HG02623 (cell line): ENCODE results near the gene ATXN7L2.
A peak's percentile ranks its signal among the peaks of the same experiment; 100 is the strongest.

Source experiments
- ATAC-seq: cut with Tn5 transposase; IDR thresholded peaks from one replicate; pipeline ENCODE4 v1.9.1; 2021; ENCODE audit warnings: moderate library complexity; ENCODE audit not compliant: unreplicated experiment

ATXN7L2 gene

DNA sequence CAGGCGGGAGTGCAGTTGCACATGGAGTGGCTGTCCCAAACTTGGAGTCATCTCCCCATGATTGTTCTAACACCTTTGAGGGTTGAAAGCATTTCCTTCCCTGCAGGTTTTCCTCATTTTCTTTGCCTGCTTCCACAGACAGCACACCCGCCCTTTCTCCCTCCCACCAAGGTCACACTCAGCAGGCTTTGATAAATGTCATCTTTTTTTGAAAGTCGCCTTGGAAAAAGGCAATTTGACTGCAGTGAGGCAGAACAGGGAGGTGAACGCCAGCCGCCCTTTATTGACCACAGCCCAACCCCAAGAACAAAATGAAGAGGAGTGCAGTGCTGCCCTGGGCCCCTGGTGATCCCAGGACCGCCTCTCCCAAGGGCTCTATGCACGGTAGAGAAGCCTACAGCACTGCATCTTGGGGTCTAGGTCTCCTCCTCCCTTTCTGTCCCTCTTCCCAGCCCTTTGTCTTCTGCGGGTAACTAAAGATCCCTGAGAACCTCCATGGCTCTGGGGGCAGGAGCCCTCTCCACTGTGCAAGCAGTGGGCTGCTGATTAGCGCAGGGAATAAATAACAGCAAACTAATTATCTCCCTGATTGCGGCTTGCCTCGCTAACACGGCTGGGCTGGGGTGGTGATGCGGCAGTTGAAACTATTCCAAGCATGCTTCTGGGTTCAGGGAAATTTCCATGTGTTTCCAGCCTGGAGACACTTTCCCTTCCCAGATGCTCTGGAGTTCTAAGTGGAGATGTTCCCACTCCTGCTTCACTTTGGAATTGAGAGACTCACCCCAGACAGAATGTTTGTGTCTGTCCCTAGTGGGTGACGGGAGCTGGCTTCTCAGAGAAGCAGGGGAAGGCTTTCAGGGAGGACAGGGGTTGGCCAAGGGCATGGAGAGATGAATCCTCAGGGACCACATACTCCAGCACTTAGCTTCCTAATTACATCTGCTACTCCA lies 37.6 kb downstream of the ATXN7L2 start:
- no peak for ATAC-seq

DNA sequence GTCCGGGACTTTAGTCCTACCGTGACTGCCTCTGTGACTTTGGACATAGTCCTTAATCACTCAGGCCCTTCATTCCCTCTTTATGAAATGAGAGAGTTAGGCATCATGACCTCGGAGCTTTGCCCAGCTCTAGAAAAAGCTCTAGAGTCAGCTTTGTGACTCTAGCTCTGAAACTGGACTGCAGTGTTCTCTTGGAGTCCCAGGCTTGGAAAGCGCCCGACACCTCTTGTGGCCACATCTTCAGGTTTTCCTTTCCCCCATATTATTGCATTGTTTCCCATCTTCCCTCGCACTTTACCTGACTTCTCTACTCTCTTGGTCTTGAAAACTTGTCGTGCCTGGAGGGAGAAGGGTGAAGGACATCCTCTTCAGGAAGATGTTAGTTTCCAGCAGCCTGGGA lies 38.3 kb downstream of the ATXN7L2 start:
- no peak for ATAC-seq

DNA sequence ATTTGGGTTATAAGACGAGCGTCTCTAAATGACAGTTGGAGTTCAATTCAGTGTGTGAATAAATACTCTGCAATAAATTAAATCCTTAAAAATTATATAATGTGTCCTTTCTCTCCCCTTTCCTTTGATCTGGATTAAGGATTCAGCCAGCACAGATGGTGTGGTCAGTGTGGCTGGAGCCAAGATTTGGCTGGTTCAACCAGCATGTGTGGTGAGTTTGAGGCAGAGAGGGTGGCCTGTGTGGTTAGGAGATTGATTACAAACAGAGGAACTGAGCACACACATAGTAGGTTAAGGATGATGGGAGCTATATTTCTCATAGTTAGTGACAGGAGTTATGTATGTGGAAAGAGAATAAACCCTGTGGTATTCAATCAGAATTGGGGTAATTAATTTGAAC lies 40.0 kb downstream of the ATXN7L2 start:
- no peak for ATAC-seq

DNA sequence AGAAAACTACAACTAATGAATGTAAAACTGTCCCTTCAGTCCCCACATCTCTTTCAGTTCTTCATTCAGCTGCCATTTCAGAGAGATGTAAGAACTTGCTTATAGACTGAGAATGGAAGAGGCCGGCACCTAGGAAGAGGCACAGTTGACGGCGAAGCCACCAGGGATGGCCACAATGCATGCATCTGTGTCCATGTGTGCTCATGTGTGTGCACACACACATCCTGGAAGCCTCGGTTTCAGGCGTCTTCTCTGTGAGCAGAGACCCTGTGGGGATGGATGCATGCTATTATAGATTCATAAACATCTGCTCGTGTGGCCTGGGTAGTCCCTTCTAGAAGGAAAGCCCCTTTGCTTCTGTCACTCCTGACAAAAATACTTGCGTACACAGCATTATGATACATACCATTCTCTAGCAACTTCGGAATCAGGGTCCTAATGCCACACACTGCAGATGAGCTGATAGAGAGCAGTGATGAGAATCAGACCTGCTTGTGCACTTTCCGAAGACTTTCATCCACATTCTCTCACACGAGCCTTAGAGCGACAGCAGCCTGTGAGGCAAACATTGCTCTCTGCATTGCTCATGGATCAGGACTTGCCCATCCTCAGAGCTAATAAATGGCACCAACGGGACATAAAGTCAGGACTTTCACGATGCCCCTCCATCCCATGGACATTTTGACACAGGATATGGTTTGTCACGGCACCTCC lies 43.5 kb downstream of the ATXN7L2 start:
- peak; percentile 63 for ATAC-seq

DNA sequence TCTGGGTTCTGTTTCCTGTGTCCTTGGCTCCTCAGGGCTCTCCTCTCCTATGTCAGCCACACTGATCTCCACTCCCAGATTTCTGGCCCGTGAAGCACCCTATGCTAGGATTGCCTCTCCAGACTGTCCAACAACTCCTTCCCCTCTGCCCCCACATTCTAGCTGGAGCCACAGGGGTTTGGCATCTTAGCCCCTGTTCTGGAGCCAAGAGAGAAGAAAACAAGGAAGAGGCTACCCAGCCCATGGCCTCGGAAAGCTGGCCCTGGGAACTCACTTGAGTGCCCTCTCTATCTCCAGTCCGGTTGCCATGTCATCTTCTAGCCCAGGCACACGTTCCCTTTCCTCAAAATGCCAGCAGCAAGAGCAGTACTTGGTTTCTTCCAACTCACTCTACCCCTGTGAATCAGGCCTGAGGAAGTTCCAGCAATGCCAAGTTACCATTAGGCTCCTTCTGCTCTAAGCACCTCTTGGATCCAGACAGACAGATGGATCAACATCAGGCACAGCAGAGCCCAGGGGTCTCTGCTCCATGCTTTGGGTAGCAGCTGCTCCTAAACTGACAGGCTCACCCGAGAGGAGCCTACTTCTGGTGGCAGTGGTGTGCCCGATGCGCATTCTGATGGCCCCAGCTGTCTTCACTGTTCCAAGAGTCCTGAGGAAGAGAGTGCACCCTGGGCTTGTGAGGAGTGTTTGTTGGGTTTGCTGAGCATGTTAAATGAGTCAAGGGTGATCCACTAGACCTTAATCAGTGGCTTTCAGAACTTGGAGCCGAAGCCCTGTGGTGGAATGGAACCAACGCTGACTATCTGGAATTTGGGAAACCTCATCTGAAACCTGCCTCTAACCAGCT lies 44.4 kb downstream of the ATXN7L2 start:
- ATAC-seq = no peak

DNA sequence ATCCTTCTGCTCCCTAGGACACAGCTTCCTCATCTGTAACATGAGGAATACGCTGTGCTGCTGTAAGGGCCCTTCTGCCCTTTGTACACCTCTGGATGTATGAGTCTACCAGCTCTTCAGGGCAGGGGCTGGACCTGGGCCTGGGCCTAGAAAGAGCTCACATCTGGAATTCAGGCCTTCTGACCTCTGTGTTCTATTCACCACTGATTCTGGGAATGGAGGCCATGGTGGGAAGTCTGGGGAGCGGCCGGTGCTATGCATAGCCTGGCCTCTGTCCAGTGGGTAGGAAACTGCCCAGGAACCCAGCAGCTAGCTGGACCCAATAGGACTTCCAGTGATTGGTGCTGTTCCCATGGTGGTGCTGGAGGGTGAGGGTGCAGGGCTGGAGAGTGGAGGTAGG lies 45.0 kb downstream of the ATXN7L2 start:
- no peak for ATAC-seq

DNA sequence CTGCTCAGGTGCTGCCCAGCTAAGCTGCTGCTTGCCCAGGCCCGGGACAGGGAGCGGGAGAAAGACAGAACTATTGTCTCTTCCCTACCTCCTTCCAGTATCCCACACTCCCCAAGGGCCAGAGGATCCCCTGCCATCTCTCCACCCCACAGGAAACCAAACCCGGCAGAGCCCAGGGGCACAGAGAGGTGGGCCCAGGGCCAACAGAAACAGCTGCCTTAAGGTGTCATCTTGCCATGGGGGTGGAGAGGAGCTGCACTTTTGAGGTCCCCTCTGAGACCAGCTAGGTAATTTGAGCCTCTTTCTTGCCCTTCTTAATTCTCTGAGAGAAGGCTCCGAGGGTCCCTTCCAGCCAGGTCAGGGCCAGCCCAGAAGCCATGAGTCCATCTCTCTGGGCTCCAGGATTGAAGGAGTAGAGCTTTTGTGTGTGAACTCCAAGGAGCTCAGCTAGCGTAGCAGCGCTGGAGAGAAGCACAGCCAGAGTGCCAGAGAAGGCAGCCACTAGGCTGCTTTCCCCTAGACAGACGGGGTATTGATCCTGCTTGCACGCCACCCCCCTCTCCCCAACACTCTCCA lies 46.3 kb downstream of the ATXN7L2 start:
- ATAC-seq = no peak

DNA sequence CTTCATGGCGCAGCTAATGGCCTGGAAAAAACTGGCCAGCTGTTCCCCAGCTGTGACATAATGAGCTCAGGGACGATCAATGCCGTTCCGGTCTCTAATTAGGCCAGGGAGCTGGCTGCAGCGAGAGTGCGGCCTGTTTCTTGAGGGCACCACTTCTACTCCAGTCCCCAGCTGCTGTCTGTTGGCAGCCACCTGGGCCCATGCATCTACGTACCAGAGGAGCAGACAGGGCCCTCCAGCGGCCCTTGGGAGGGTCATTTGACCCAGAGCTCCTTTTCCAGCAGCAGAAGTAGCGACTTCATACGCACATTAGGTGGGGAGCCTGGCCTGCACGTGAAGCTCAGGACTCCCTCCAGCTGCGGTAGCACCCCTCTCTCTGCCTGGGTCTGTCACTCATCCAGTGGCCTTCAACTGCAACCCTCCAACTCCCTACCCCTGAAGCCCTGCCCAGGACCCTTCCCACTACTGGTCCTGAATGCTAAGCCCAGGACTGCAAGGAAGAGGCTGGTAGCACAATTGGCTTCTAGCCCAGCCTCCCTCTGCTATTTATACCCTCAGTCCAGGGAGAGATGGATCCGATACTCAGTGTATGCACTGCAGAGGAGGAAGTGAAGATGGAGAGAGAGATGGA lies 46.9 kb downstream of the ATXN7L2 start:
- ATAC-seq = no peak

DNA sequence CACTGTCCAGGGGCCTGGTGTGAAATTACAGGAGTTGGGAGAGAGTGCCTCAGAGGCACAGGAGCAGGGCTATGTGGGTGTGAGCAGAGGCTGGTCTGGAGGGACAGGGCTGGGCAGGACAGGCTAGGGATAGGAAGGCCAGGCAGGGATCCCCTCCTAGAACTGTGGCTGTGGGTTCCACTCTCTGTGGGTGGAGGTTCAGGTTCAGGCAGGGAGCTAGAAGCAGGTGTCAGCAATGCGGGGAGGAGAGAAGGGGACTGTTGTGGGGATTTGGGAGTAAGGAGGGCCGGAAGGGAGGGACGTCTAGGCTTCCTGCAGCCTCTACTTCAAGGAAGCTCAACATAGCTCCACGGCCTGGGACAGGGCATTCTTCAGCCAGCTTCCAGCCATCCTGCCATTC lies 47.7 kb downstream of the ATXN7L2 start:
- ATAC-seq = no peak

DNA sequence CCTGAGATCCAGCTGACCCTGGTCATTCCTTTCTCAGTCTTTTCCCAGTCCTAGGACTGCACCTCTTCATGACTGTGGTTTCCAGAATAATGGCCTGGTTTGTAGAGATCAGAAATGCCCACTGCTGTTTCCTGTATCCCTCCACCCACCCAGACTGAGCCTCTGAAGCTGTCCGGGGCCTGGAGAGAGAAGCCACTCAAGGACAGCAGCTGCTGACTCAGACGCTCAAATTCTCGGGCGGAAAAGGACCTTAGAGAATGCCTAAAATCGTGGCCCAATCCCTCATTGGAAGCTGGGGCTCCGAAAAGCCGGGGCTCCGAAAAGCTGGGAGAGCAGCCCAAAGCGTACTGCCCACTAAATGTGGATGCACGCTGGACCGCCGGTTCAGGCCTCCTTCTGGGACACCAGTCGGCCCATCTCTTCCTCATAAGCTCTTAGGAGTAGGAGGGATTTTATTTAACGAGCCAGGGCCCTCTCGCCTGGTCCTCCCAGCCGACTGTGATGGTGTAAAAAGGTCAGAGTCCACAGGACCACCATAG lies 48.2 kb downstream of the ATXN7L2 start:
- no peak for ATAC-seq

DNA sequence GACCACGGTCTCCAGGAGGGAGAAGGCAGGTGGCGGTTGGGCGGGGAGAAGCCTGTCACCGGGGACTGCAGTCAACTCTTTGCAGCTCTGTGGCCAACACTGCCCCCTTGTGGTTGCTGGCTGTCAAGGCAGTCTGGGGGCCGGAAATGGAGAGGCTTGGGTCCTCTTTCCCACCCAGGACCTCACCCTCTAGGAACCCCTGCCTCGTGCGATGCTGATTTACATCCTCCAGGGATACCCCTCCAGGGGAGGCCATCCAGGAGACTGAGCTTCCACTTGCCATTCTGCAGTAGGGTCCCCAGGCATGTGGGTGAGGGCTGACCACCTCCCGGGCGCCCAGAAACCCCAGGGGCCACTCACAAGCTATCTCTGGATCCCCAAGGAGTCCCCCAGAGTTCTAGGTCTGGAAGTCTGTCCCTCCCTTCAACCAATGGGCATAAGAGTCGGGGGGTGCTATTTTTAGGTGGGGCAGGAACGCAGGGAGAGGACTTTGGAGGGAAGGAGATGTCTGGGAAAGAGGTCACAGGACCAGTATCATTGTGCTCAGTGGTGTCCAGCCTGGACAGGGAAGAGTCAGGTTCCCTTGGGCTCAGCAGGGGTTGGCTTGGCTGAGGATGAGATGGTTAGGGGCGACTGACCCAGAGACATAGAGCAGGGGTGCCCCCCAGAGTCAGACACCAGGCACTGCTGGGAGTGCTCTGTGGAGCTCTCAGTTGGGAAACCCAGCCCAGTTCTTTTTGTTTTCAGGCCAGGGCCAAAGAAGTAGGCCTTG lies 48.8 kb downstream of the ATXN7L2 start:
- ATAC-seq = peak; percentile 79

DNA sequence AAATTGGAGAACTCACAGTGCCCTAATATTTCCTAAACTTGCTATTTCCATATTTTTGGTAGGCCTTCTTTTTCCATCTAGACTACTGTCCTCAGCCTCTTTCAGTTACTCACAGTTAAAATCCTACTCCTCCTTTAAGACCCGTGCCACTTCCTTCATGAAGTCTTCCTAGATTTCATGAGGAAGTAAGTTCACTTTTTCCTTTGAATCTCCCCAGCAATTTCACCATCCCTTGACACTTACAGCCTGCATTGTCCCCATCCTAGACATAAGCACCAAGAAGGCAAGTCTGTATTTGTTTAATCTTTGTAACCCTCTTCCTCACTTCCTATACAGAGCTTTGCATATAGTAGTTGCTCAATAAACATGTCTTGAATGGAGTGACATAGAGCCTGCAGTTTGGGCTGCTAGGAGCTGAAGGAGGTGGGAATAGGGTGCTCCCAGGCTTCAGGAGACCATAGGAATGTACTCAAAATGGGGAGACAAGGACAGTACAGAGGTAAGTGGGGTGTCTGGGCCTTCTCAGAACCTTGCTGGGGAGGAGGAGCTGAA lies 50.7 kb downstream of the ATXN7L2 start:
- ATAC-seq = no peak

DNA sequence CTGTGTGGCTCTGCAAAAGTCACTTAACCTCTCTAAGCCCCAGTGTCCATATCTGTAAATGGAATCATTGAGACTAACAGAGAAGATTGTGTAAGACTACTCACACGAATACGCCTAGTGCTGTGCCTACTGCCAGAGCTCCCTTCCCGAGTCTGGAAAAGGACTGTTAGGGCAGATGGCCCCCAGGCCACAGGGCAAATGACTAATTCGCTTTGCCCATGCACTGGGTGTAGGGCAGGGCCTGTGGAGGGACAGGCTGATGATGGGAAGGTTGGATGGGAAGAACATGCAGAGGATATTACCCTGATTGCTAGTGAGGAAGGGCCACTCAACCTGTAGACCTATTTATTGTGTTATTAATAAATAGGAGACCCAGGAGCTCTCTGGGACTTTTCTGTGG lies 51.8 kb downstream of the ATXN7L2 start:
- ATAC-seq = no peak

DNA sequence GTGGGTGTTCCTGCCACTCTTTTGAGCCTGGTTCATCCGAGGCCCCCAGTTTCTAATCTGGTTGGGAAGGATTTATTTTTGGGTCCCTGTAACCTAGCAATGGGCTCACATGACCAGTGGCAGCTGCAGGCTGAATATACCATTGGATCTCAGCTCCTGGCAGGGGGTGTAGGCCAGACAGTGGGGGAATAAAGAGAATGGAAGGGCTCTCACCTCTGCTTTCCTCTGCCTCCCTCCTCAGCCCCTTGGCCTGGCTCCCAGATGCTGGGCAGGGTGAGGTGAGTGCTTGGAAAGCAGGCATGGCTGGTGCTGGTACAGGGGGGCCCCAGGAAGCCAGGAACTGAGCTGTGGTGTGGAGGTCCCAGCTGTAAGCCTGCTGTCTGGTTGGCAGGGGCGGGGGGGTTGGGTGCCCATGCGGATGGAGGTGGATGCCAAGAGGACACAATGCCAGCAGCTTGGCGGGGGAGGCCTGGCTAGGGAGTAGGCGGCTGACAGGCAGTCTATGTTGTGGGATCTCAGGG lies 52.3 kb downstream of the ATXN7L2 start:
- ATAC-seq = no peak

DNA sequence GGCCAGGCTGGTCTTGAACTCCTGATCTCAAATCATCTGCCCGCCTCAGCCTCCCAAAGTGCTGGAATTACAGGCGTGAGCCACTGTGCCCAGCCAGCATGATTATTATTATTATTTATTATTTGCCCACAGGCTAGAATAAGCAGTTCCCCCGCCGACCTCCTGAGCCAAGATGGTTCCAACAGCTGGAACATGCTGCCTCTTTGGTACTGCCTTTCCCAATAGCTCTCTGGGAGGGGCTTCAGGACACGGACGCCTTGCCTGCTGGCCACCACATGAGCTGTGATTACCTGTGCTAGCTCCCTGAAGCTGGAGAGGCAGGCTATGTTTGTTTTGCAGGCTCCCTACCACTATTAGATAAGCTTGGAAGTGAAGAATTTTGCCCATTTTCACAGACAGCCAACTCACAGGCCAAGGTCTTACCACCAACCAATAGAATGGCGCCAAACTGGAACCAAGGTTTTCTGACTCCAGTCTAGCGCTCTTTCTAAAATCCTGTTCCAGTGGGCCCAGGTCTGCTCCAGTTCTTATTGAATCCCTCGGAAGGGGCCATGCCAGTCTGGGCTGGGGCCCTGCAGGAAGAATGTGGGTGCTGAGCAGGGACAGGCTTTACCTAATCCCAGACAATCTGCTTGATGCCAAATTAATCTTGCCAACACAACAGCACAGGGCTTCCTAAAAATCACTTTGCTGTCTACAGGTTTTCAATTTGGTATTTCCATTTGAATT lies 53.9 kb downstream of the ATXN7L2 start:
- ATAC-seq = no peak

DNA sequence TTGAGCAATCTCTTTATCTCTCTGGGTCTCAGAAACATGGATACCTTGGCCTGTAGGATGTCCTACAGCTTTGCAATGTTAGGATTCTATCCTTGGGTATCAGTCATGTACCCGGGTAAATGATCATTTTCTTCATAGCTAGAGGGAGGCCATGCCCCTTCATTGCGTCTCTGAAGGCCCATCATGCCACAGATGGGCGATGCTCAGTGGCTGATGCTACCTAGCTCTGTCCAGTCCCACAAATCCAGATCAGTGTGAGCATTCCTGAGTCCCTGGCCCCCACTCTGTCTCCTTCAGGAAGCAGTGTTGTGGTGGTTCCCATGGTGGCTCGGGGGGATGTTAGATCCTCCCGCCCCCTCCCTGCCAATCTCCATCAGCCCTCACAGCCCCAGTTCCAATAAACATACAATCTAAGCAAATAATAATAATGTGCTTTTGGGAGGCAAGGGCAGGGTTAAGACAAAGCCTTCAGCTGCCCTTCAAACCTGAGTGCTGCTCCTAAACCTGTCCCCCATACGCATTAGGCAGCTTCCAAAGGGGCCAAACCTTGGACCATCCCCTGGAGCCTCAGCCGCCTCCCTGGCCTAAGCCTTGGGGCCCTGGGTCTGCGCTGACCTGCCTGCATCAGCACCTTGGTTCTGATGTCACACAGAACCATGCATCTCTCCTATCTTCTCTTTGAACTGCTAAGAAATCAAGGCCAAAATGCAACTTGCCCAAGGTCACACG lies 55.3 kb downstream of the ATXN7L2 start:
- no peak for ATAC-seq

DNA sequence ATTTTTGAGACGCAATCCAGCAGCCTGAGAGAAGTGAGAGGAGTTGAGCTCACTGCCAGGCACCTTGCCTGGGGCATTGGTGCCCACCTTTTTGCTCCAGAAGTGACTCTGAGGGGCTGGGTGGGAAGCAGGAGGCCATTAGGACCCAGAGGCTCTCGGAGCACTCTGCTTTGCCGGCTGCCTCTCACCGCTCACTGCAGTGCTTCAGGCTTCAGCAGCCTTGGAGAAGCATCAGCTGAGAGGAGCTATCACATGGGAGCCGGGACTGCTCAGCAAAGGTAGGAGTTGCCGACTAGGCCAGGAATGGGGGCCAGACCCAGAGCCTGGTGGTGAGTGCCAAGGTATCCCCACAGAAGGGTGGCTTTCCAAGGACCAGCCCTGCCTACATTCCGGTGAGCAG lies 56.0 kb downstream of the ATXN7L2 start, which contains the start of gene GPR61:
Gene GPR61, plus strand, starts transcription at position 197 of the 400 bp plus-strand sequence. CDS start 3,151 bp downstream, outside the sequence.
- no peak for ATAC-seq
